MCF 10A (cell line): ENCODE data around the gene SLC25A4. TPM values are rescaled to one million over a fixed set of nuclear protein-coding genes. Genes with fewer than 3 reads are reported as not detected.

Experiments
- BruUV-seq: library from RNA; stranded (reverse); fragments of 400-500 nt; replicated peaks from 2 replicates; lab custom pipeline; 2021; lab: Mats Ljungman, UMichigan
- CTCF ChIA-PET: fragments of 300-600 bp; sonication (Branson Sonifier 250); formaldehyde crosslinking; extraction: SDS; loops from one replicate; lab custom pipeline; 2021; ENCODE audit warnings: antibody characterized with exemption, inconsistent platforms; lab: Yijun Ruan, JAX
- POLR2A ChIA-PET: fragments of 300-600, 350-650 bp; sonication (Branson Sonifier 250); formaldehyde crosslinking; extraction: SDS; loops from one replicate; lab custom pipeline; 2020; ENCODE audit warnings: antibody characterized with exemption, inconsistent platforms; lab: Yijun Ruan, JAX
- DNase-seq: peaks from one replicate; pipeline ENCODE4 v3.0.0-alpha.2; 2018; ENCODE audit not compliant: unreplicated experiment
- H3K27ac Mint-ChIP-seq: one replicate; pipeline ENCODE4 v1.8.0; 2022; ENCODE audit warnings: mild to moderate bottlenecking, low read depth, mixed read lengths; ENCODE audit not compliant: unreplicated experiment
- H3K27me3 Mint-ChIP-seq: one replicate; pipeline ENCODE4 v1.8.0; 2022; ENCODE audit warnings: mixed read lengths; ENCODE audit not compliant: insufficient read depth, unreplicated experiment
- H3K36me3 Mint-ChIP-seq: one replicate; pipeline ENCODE4 v1.8.0; 2022; ENCODE audit warnings: mild to moderate bottlenecking, moderate library complexity, mixed read lengths; ENCODE audit not compliant: insufficient read depth, unreplicated experiment
- H3K4me1 Mint-ChIP-seq: one replicate; pipeline ENCODE4 v1.8.0; 2022; ENCODE audit warnings: mixed read lengths; ENCODE audit not compliant: insufficient read depth, unreplicated experiment
- H3K4me3 Mint-ChIP-seq: one replicate; pipeline ENCODE4 v1.8.0; 2022; ENCODE audit warnings: mild to moderate bottlenecking, moderate library complexity, mixed read lengths; ENCODE audit not compliant: unreplicated experiment
- H3K9me3 Mint-ChIP-seq: one replicate; pipeline ENCODE4 v1.8.0; 2022; ENCODE audit warnings: mixed read lengths; ENCODE audit not compliant: unreplicated experiment
- CTCF ChIP-seq: fragments of 200-600 bp; IDR thresholded peaks from one replicate; pipeline ENCODE4 v1.8.0; 2022; ENCODE audit warnings: antibody characterized with exemption, mild to moderate bottlenecking; ENCODE audit not compliant: unreplicated experiment
- intact Hi-C: fragments of 100-400 bp; cut with micrococcal nuclease; formaldehyde crosslinking; loops from 2 replicates; pipeline ENCODE4 v1.14.1; 2022
- total RNA-seq: library from RNA; stranded (reverse); gene quantifications from 2 replicates; pipeline ENCODE4 v1.2.3, GENCODE V29; 2022

The SLC25A4 gene
- total RNA-seq, 1 experiment from 2014 or later = 18.9 TPM

- Mint-ChIP-seq H3K4me1 (peaks cover 10% of the 10 kb centered on the region), H3K9me3 (no peaks in the 10 kb centered on the region), H3K36me3 (peaks cover 26% of the 10 kb centered on the region), H3K27me3 (no peaks in the 10 kb centered on the region), H3K27ac (no peak overlapping the region), H3K4me3 (no peak overlapping the region)
- intact Hi-C loops = no loop called here
- no TSS peak for BruUV-seq
- DNase-seq = no peak
- no peak for TF ChIP-seq CTCF
- ChIA-PET POLR2A (no interaction called here), CTCF (interaction anchor here (0.7 kb wide), 1 partner anchor 8 kb away, joined by 3 read pairs; no protein-coding TSS in a partner anchor)
These were observed 36.4 kb downstream of the SLC25A4 start for GRCh38 chr4:185179488-185179887.

GRCh38 chr4:185182239-185182638, 39.2 kb downstream of the SLC25A4 start:
- DNase-seq = no peak
- no peak for TF ChIP-seq CTCF
- H3K4me1 Mint-ChIP-seq = peaks cover 10% of the 10 kb centered on the region
- peaks cover 25% of the 10 kb centered on the region for H3K36me3 Mint-ChIP-seq
- intact Hi-C loops = no loop called here
- peak overlapping the region; percentile 57 for H3K27ac Mint-ChIP-seq
- no TSS peak for BruUV-seq
- ChIA-PET CTCF (interaction anchor here (0.6 to 5.6 kb wide), 8 partner anchors 8 to 857 kb away, joined by 3 to 42 read pairs (median 6); no protein-coding TSS in a partner anchor), POLR2A (no interaction called here)
- no peaks in the 10 kb centered on the region for H3K9me3 Mint-ChIP-seq
- no peaks in the 10 kb centered on the region for H3K27me3 Mint-ChIP-seq
- no peak overlapping the region for H3K4me3 Mint-ChIP-seq

- no TSS peak for BruUV-seq
- intact Hi-C loops = no loop called here
- CTCF ChIA-PET = interaction anchor here (0.6 to 5.6 kb wide), 22 partner anchors 10 to 970 kb away, joined by 3 to 42 read pairs (median 4); partner anchors contain the start of gene HELT
- Mint-ChIP-seq H3K27ac (no peak overlapping the region), H3K27me3 (no peaks in the 10 kb centered on the region), H3K36me3 (peaks cover 33% of the 10 kb centered on the region), H3K9me3 (no peaks in the 10 kb centered on the region), H3K4me3 (no peak overlapping the region), H3K4me1 (peaks cover 10% of the 10 kb centered on the region)
- POLR2A ChIA-PET = interaction anchor here (0.7 to 1.2 kb wide), 6 partner anchors 12 to 767 kb away, joined by 3 to 4 read pairs (median 3); partner anchors contain the start of gene SLC25A4
- peak; percentile 91 for DNase-seq
- peak; percentile 54 for TF ChIP-seq CTCF
These were observed 40.7 kb downstream of the SLC25A4 start for GRCh38 chr4:185183622-185184281.

- no peak for TF ChIP-seq CTCF
- ChIA-PET CTCF (interaction anchor here (0.7 to 5.6 kb wide), 3 partner anchors 10 to 20 kb away, joined by 3 to 32 read pairs (median 8); no protein-coding TSS in a partner anchor), POLR2A (interaction anchor here (0.6 to 2.1 kb wide), 3 partner anchors 10 to 30 kb away, joined by 3 to 7 read pairs (median 4); partner anchors contain the start of gene SNX25)
- Mint-ChIP-seq H3K27me3 (no peaks in the 10 kb centered on the region), H3K9me3 (no peaks in the 10 kb centered on the region), H3K27ac (no peak overlapping the region), H3K36me3 (peaks cover 50% of the 10 kb centered on the region), H3K4me1 (peaks cover 8% of the 10 kb centered on the region), H3K4me3 (no peak overlapping the region)
- BruUV-seq = no TSS peak
- DNase-seq = no peak
- intact Hi-C loops = no loop called here
These were observed 43.7 kb downstream of the SLC25A4 start for GRCh38 chr4:185186769-185187168.
